A549 (cell line): ENCODE measurements around the gene KATNAL1.

Experiments
- CBX8 ChIP-seq: fragments of 200-600 bp; sonication (generic); IDR thresholded peaks from 2 replicates; pipeline ENCODE4 v1.6.1; 2016
- CEBPB ChIP-seq, 2 experiments: fragments of >200 bp in 1 of 2; sonication (Bioruptor Twin) in 1 of 2; formaldehyde crosslinking in 1 of 2; IDR thresholded peaks; 2 replicates each; pipeline ENCODE4 v1.6.1; 2012 to 2016
- CHD2 ChIP-seq: fragments of 150-350 bp; IDR thresholded peaks from 2 replicates; pipeline ENCODE4 v1.6.1; 2014; ENCODE audit warnings: low read length; ENCODE audit not compliant: partially characterized antibody
- POLR2A ChIP-seq: IDR thresholded peaks from 2 replicates; pipeline ENCODE4 v1.6.1; 2012; ENCODE audit warnings: mild to moderate bottlenecking, low read length
- RFX5 ChIP-seq: fragments of 450-650 bp; IDR thresholded peaks from 2 replicates; pipeline ENCODE4 v1.7.1; 2014; ENCODE audit warnings: antibody characterized with exemption, mild to moderate bottlenecking, moderate library complexity
- SMC3 ChIP-seq: fragments of >200 bp; sonication (Bioruptor Twin); formaldehyde crosslinking; IDR thresholded peaks from 3 replicates; pipeline ENCODE4 v1.6.1; 2018; ENCODE audit warnings: inconsistent platforms
- TF ChIP-seq, protein P1 (sequence below): fragments of >200 bp; sonication (Bioruptor Twin); formaldehyde crosslinking; IDR thresholded peaks from 3 replicates; pipeline ENCODE4 v1.5.1; 2016
- TF ChIP-seq, protein P2 (sequence below): fragments of 450-650 bp; IDR thresholded peaks from 2 replicates; pipeline ENCODE4 v1.6.1; 2014; ENCODE audit warnings: antibody characterized with exemption
- TF ChIP-seq, protein P3 (sequence below): fragments of 150-350 bp; IDR thresholded peaks from 2 replicates; pipeline ENCODE4 v1.6.1; 2014; ENCODE audit warnings: low read depth, mild to moderate bottlenecking, low read length

DNA sequence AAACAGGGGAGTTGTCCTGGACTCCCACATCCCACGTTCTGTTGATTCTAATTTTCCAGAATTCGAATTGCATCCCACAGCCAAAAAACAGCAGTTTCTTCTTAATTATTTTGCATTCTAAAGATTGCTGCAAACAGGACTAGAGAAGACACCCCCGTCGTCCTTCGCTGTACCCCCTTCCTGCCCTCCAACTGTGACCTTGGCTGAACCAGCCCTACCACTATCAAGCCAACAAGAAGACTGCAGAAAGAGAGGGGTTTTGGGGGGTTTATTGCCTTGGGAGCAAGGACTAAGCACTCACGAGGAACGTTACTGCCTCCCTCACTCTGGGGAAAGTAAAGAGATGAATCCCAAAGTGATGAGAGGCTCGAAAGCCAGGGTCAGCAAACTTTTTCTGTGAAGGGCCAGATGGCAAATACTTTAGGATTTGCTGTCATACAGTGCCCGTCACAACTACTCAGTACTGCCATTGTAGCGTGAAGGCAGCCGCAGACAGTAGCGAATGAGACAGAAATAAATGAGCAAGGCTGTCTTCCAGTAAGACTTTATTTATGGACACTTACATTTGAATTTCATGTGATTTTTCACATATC lies 32.5 kb upstream of the KATNAL1 start:
- TF ChIP-seq CEBPB (IDR thresholded peaks at IDR 0.05) (no peak), SMC3 (no peak), CHD2 (no peak), POLR2A (no peak), RFX5 (no peak), CBX8 (no peak)
- TF ChIP-seq, protein P1, sequence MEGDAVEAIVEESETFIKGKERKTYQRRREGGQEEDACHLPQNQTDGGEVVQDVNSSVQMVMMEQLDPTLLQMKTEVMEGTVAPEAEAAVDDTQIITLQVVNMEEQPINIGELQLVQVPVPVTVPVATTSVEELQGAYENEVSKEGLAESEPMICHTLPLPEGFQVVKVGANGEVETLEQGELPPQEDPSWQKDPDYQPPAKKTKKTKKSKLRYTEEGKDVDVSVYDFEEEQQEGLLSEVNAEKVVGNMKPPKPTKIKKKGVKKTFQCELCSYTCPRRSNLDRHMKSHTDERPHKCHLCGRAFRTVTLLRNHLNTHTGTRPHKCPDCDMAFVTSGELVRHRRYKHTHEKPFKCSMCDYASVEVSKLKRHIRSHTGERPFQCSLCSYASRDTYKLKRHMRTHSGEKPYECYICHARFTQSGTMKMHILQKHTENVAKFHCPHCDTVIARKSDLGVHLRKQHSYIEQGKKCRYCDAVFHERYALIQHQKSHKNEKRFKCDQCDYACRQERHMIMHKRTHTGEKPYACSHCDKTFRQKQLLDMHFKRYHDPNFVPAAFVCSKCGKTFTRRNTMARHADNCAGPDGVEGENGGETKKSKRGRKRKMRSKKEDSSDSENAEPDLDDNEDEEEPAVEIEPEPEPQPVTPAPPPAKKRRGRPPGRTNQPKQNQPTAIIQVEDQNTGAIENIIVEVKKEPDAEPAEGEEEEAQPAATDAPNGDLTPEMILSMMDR = no peak
- TF ChIP-seq, protein P2, sequence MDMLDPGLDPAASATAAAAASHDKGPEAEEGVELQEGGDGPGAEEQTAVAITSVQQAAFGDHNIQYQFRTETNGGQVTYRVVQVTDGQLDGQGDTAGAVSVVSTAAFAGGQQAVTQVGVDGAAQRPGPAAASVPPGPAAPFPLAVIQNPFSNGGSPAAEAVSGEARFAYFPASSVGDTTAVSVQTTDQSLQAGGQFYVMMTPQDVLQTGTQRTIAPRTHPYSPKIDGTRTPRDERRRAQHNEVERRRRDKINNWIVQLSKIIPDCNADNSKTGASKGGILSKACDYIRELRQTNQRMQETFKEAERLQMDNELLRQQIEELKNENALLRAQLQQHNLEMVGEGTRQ = no peak
- TF ChIP-seq, protein P3, sequence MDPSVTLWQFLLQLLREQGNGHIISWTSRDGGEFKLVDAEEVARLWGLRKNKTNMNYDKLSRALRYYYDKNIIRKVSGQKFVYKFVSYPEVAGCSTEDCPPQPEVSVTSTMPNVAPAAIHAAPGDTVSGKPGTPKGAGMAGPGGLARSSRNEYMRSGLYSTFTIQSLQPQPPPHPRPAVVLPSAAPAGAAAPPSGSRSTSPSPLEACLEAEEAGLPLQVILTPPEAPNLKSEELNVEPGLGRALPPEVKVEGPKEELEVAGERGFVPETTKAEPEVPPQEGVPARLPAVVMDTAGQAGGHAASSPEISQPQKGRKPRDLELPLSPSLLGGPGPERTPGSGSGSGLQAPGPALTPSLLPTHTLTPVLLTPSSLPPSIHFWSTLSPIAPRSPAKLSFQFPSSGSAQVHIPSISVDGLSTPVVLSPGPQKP = no peak
